CD14-positive monocyte (primary cell): ENCODE measurements around the gene ASPSCR1. TPM values are rescaled to one million over a fixed set of nuclear protein-coding genes. Genes with fewer than 3 reads are reported as not detected.

Experiments used
- DNase-seq, 3 donors: peaks; one replicate each; pipeline ENCODE4 v3.0.0-alpha.2; 2011 to 2022
- H2AFZ ChIP-seq: 2 replicates; pipeline ENCODE4 v1.6.0; 2012; ENCODE audit warnings: mild to moderate bottlenecking, low read depth, low read length, inconsistent platforms; ENCODE audit not compliant: insufficient read depth, poor library complexity, severe bottlenecking
- H3K27ac ChIP-seq, 2 donors: 1 replicate in 1 of 2; 2 replicates in 1 of 2; pipeline ENCODE4 v1.5.1; 2012 to 2013; ENCODE audit warnings: low read length in 2 of 2, control low read depth in 1 of 2, inconsistent platforms in 1 of 2, low read depth in 1 of 2, mild to moderate bottlenecking in 1 of 2
- H3K27me3 ChIP-seq, 2 donors: one replicate each; pipeline versions ENCODE4 v1.6.0 to v1.6.1; 2011 to 2013; ENCODE audit warnings: low read length in 2 of 2; ENCODE audit not compliant: control insufficient read depth in 2 of 2, insufficient read depth in 2 of 2
- H3K36me3 ChIP-seq, 2 donors: replicated peaks in 1 of 2; 1 replicate in 1 of 2; 2 replicates in 1 of 2; pipeline versions ENCODE4 v1.5.1 to v1.6.1; 2012 to 2013; ENCODE audit warnings: low read length in 2 of 2, control low read depth in 1 of 2, inconsistent platforms in 1 of 2, mild to moderate bottlenecking in 1 of 2; ENCODE audit not compliant: insufficient read depth in 2 of 2, control insufficient read depth in 1 of 2
- H3K4me1 ChIP-seq, 2 donors: 1 replicate in 1 of 2; 2 replicates in 1 of 2; pipeline versions ENCODE4 v1.5.1 to v1.6.1; 2012 to 2013; ENCODE audit warnings: low read length in 2 of 2, control low read depth in 1 of 2, inconsistent platforms in 1 of 2, mild to moderate bottlenecking in 1 of 2, moderate library complexity in 1 of 2; ENCODE audit not compliant: insufficient read depth in 2 of 2, control insufficient read depth in 1 of 2
- H3K4me2 ChIP-seq: replicated peaks from 2 replicates; pipeline ENCODE3; 2012; ENCODE audit warnings: low read length, moderate library complexity, mild to moderate bottlenecking; ENCODE audit not compliant: poor library complexity, severe bottlenecking; ENCODE audit errors: extremely low read depth
- H3K4me3 ChIP-seq, 3 experiments: fragments of 200-600 bp in 1 of 3; sonication (generic) in 1 of 3; replicated peaks in 1 of 3; 1 replicate in 2 of 3; 2 replicates in 1 of 3; pipeline ENCODE4 v1.5.1; 2011 to 2013; ENCODE audit warnings: low read length in 3 of 3, mild to moderate bottlenecking in 3 of 3, control low read depth in 2 of 3, low read depth in 2 of 3, inconsistent platforms in 1 of 3, moderate library complexity in 1 of 3
- H3K79me2 ChIP-seq: 2 replicates; pipeline ENCODE4 v1.6.0; 2012; ENCODE audit warnings: mild to moderate bottlenecking, control low read depth, inconsistent platforms, low read length, moderate library complexity; ENCODE audit not compliant: insufficient read depth
- H3K9ac ChIP-seq: 2 replicates; pipeline ENCODE4 v1.6.0; 2017; ENCODE audit warnings: low read length, mild to moderate bottlenecking; ENCODE audit not compliant: insufficient read depth, poor library complexity, severe bottlenecking
- H3K9me3 ChIP-seq, 2 donors: replicated peaks in 1 of 2; 1 replicate in 1 of 2; 2 replicates in 1 of 2; pipeline versions ENCODE4 v1.5.1 to v1.6.1; 2012 to 2013; ENCODE audit warnings: low read length in 2 of 2, control low read depth in 1 of 2; ENCODE audit not compliant: control insufficient read depth in 1 of 2, insufficient read depth in 1 of 2
- H4K20me1 ChIP-seq: 2 replicates; pipeline ENCODE4 v1.6.0; 2012; ENCODE audit warnings: mild to moderate bottlenecking, low read length, control low read depth, moderate library complexity; ENCODE audit not compliant: insufficient read depth
- H3K27ac Mint-ChIP-seq, 7 donors: one replicate each; pipeline ENCODE4 v1.8.0; 2020; ENCODE audit warnings: mild to moderate bottlenecking in 7 of 7, mixed read lengths in 7 of 7, moderate library complexity in 6 of 7, inconsistent platforms in 2 of 7
- H3K27me3 Mint-ChIP-seq, 3 donors: one replicate each; pipeline ENCODE4 v1.8.0; 2021 to 2022; ENCODE audit warnings: low read depth in 3 of 3, mild to moderate bottlenecking in 3 of 3, mixed read lengths in 3 of 3, moderate library complexity in 3 of 3, inconsistent platforms in 1 of 3
- H3K36me3 Mint-ChIP-seq, 2 donors: one replicate each; pipeline ENCODE4 v1.8.0; 2020; ENCODE audit warnings: mixed read lengths in 2 of 2, inconsistent platforms in 1 of 2, mild to moderate bottlenecking in 1 of 2
- H3K4me1 Mint-ChIP-seq: one replicate; pipeline ENCODE4 v1.8.0; 2020; ENCODE audit warnings: mild to moderate bottlenecking, mixed read lengths
- H3K4me3 Mint-ChIP-seq, 2 donors: one replicate each; pipeline ENCODE4 v1.8.0; 2020; ENCODE audit warnings: mild to moderate bottlenecking in 2 of 2, mixed read lengths in 2 of 2, moderate library complexity in 1 of 2
- H3K9me3 Mint-ChIP-seq, 7 donors: one replicate each; pipeline ENCODE4 v1.8.0; 2020 to 2022; ENCODE audit warnings: mixed read lengths in 7 of 7, mild to moderate bottlenecking in 6 of 7, moderate library complexity in 6 of 7, inconsistent platforms in 2 of 7
- WGBS: methylation state at CpG from one replicate; pipeline ENCODE4 v1.1.5; 2013; ENCODE audit warnings: missing lambda C conversion rate; ENCODE audit not compliant: insufficient coverage; 5-methylcytosine and 5-hydroxymethylcytosine counted together
- intact Hi-C, 2 donors: fragments of 100-400 bp; cut with micrococcal nuclease; formaldehyde crosslinking; loops; one replicate each; pipeline versions ENCODE4 v1.15.0 to v1.15.1; 2023
- polyA plus RNA-seq, 3 donors: library from polyadenylated mRNA; depleted of rRNA in 1 of 3; unstranded in 2 of 3; stranded (reverse) in 1 of 3; fragments of 300-500 nt in 2 of 3; fragments of >200 nt in 1 of 3; fragmentation: Illumina TruSeq in 2 of 3; gene quantifications; 1 replicate in 2 of 3; 2 replicates in 1 of 3; pipeline ENCODE4 v1.2.3, GENCODE V29; 2012 to 2021
- TF ChIP-seq, protein P1 (sequence below): fragments of 200-600 bp; IDR thresholded peaks from one replicate; pipeline ENCODE4 v1.8.0; 2022; ENCODE audit warnings: antibody characterized with exemption, mild to moderate bottlenecking

The ASPSCR1 gene
- polyA plus RNA-seq, 3 donors = 25.5 to 31.9 (median 25.6) TPM

DNA sequence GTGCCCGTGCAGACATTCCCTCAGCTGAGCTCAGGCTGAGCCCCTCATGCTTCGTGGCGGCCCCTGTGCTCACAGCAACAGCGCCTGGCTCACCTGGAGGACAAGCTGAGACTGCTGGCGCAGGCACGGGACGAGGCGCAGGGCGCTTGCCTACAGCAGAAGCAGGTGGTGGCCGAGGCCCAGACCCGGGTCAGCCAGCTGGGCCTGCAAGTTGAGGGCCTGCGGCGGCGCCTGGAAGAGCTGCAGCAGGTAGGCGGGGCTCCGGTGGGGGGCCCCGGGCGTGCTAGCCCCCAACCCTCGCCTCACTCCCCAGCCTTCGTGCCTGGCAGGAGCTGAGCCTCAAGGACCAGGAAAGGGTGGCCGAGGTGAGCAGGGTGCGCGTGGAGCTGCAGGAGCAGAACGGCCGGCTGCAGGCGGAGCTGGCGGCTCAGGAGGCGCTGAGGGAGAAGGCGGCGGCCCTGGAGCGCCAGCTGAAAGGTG is 52.6 kb downstream of the ASPSCR1 start:
- H3K4me1 Mint-ChIP-seq = peaks cover 12% of the 10 kb centered on the region
- peaks cover 0 to 5% (median 0%) of the 10 kb centered on the region in 7 donors for H3K9me3 Mint-ChIP-seq

DNA sequence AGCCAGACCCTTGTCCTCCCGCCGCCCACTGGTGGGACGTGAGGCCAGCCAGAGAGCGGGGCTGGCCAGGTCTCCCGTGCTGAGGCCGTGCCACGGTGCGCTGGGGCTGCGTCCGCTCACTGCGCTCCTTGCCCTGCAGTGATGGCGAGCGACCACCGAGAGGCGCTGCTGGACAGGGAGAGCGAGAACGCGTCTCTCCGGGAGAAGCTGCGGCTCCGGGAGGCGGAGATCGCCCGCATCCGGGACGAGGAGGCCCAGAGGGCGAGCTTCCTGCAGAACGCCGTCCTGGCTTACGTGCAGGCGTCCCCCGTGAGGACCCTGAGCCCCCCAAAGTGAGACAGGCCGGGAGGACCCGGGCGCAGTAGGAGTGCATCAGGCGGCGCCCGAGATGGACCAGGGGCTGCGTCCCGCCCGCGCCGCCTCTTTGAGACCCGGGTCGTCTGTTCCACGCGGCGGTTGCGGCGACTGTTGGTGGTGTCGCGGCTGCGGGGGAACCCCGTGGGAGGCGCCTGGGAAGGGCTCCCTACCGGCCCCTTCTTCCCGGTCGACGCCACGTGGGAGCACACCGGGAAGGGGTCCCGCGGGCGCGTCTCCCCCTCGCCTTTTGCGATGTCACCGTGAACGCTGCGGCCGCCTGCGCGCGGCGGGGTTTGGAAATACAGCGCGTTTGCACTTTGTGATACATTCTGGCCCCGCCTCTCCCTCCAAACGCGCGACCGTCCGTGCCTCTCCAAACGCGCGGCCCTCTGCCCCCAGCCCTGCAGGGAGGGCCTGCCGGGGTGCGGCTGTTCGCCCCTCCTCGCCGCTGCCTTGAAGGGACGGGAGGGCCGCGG is 53.3 kb downstream of the ASPSCR1 start:
- H2AFZ ChIP-seq = peak overlapping the region; percentile 73
- Mint-ChIP-seq H3K27me3 (peaks cover 11 to 25% (median 13%) of the 10 kb centered on the region in 3 donors), H3K36me3 (peaks cover 19 to 50% of the 10 kb centered on the region in 2 donors), H3K9me3 (peaks cover 0 to 5% (median 0%) of the 10 kb centered on the region in 7 donors), H3K4me1 (peaks cover 13% of the 10 kb centered on the region), H3K4me3 (peak overlapping the region; percentile 82 to 90), H3K27ac (peak overlapping the region in 1 of 7 donors; percentile 50)
- peak; percentile 68 to 76 (median 73) for DNase-seq
- peak overlapping the region; percentile 30 to 76 (median 34) for H3K4me3 ChIP-seq
- peaks cover 18 to 33% of the 10 kb centered on the region in 2 donors for H3K4me1 ChIP-seq
- no peak overlapping the region for H3K27ac ChIP-seq
- TF ChIP-seq, protein P1, sequence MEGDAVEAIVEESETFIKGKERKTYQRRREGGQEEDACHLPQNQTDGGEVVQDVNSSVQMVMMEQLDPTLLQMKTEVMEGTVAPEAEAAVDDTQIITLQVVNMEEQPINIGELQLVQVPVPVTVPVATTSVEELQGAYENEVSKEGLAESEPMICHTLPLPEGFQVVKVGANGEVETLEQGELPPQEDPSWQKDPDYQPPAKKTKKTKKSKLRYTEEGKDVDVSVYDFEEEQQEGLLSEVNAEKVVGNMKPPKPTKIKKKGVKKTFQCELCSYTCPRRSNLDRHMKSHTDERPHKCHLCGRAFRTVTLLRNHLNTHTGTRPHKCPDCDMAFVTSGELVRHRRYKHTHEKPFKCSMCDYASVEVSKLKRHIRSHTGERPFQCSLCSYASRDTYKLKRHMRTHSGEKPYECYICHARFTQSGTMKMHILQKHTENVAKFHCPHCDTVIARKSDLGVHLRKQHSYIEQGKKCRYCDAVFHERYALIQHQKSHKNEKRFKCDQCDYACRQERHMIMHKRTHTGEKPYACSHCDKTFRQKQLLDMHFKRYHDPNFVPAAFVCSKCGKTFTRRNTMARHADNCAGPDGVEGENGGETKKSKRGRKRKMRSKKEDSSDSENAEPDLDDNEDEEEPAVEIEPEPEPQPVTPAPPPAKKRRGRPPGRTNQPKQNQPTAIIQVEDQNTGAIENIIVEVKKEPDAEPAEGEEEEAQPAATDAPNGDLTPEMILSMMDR = peak; percentile 99
- WGBS = under 1% methylated on average over 94 of the region's 94 CpGs
- H3K27me3 ChIP-seq = peaks cover 6 to 10% of the 10 kb centered on the region in 2 donors
- peaks cover 0 to 6% of the 10 kb centered on the region in 2 donors for H3K36me3 ChIP-seq
- H3K4me2 ChIP-seq = peak overlapping the region; percentile 92
- intact Hi-C loops = loop anchor here (2.0 to 10.0 kb wide), 5 partner anchors 64 to 424 kb away; partner anchors contain the start of genes CYBC1 (in 1 of the 2), FASN (in 1 of the 2) and NARF (in 1 of the 2)
- H3K79me2 ChIP-seq = no peaks in the 10 kb centered on the region
- H3K9me3 ChIP-seq = no peaks in the 10 kb centered on the region
- H4K20me1 ChIP-seq = peaks cover 5% of the 10 kb centered on the region
- H3K9ac ChIP-seq = peak overlapping the region; percentile 32

More for the DNA sequence above, 52.6 kb downstream of the ASPSCR1 start:
- H3K9me3 ChIP-seq = no peaks in the 10 kb centered on the region
- no peak overlapping the region for H3K9ac ChIP-seq
- peak overlapping the region; percentile 92 for H3K4me2 ChIP-seq
- H3K4me3 ChIP-seq = peak overlapping the region in 1 of 3 experiments; percentile 76
- WGBS = 68% methylated on average over 31 of the region's 31 CpGs
- Mint-ChIP-seq H3K27me3 (peaks cover 11 to 25% (median 13%) of the 10 kb centered on the region in 3 donors), H3K27ac (no peak overlapping the region), H3K4me3 (peak overlapping the region in 1 of 2 donors; percentile 90), H3K36me3 (peaks cover 14 to 46% of the 10 kb centered on the region in 2 donors)
- no peak overlapping the region for H3K27ac ChIP-seq
- H4K20me1 ChIP-seq = peaks cover 5% of the 10 kb centered on the region
- intact Hi-C loops = loop anchor here (2.0 to 10.0 kb wide), 6 partner anchors 65 to 425 kb away; partner anchors contain the start of genes CYBC1 (in 1 of the 2), FASN (in 1 of the 2) and NARF (in 1 of the 2)
- TF ChIP-seq, protein P1 = no peak
- H3K27me3 ChIP-seq = peaks cover 6 to 10% of the 10 kb centered on the region in 2 donors
- DNase-seq = no peak
- H3K36me3 ChIP-seq = peaks cover 0 to 4% of the 10 kb centered on the region in 2 donors
- no peaks in the 10 kb centered on the region for H3K79me2 ChIP-seq
- H3K4me1 ChIP-seq = peaks cover 18 to 31% of the 10 kb centered on the region in 2 donors
- H2AFZ ChIP-seq = peak overlapping the region; percentile 73
